Stimulated activated CD4-positive, alpha-beta T cell treated with anti-CD3 and anti-CD28 coated beads, Interleukin-4, amount 100 ng/mL, for 1 hour (primary cell): Measurements from ENCODE around the gene CDKAL1.
"Not testable (repeated sequence)": the region's sequence is repeated elsewhere in the genome, so short reads cannot be mapped to it uniquely, and the experiment has no call there.

ENCODE experiments used
- DNase-seq: peaks from one replicate; pipeline ENCODE4 v3.0.0-alpha.2; 2020

Gene CDKAL1

GRCh38 chr6:21092231-21092772 lies 558.0 kb downstream of the CDKAL1 start:
- not testable (repeated sequence) for DNase-seq

DNA sequence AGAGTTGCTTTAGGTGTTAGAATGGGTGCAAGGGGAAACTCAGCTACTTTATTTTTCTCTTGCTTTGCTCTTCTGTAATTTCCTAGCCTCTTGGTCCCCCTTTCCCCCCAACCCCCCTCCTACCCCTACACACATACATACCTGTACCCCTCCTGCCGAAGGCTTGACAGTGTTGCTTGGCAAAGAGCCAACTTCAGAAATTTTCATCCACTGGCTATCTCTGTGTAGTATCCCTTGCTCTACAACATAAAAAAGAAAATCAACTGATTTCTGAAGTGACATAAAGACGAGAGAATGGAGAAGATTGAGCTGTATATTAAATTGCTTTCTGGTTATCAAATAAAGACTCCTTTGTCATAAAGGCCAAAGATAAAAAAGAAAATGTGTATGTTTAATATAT lies 561.2 kb downstream of the CDKAL1 start:
- no peak for DNase-seq

- DNase-seq, result no peak
Observed at GRCh38 chr6:21098134-21098533, 563.9 kb downstream of the CDKAL1 start.

GRCh38 chr6:21098744-21099143 lies 564.5 kb downstream of the CDKAL1 start:
- DNase-seq, result no peak

DNA sequence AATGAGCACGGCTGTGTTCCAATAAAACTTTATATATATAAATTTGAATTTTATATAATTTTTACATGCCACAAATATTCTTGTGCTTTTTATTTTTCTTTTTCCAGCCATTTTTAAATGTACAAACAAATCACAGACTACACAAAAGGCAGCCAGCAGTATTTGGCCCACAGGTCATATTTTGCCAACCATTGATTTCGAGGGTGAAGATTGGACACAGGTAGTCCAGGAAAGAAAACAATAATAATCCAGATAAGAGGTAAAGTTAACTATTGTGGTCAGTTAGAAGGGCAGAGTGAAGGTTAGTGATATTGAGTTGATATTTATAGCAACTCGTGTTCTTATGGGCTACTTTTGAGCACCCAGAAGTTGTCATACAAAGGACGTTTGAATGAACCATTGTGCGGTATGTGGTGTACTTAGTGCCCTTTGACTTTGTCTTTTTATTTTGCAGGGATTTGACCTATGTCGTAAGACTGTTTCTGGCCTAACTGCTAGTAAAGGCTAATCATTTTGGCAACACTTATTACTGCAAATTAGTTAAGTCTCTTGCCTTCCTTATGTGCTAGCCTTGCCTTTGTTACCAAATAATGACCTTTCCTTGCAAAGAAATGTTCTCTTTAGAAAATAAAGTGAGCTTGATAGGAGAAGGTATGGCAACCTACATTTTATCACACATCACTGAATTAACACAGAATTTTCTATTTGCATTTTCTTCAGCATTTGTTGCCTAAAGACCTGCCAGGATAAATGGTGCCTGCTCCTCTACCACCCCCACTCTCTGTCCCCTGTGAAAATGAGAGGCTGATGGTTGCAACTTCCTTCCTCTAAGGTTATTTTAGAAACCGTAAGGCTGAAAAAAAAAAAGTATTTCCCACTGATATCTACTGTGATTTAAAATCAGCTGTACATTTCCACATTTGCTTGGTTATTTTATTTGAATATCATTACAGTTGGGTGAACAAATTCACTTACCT lies 565.4 kb downstream of the CDKAL1 start:
- no peak for DNase-seq

- no peak for DNase-seq
Observed at GRCh38 chr6:21100991-21101390, 566.7 kb downstream of the CDKAL1 start.

GRCh38 chr6:21101694-21102093 lies 567.4 kb downstream of the CDKAL1 start:
- DNase-seq, result no peak

GRCh38 chr6:21102201-21102600 lies 567.9 kb downstream of the CDKAL1 start:
- no peak for DNase-seq

DNA sequence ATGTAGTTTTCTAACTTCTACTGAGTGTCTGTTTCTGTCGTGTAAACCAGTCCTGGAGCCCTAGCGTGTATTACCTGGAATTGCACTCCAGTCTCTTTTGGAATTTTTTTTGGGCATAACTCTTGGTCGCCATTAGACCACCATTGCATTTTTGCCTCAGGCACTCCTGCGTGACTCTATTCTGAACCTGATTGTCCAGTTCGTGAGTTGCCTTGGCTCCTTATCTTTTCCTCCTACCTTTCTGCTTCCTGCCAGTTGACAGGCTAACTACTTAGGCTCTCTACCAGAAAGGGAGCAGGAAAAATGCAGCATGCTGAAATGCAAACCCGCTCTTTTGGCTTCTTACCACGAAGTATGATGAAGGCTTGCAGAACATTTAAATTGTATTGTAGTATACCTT lies 568.4 kb downstream of the CDKAL1 start:
- no peak for DNase-seq

DNA sequence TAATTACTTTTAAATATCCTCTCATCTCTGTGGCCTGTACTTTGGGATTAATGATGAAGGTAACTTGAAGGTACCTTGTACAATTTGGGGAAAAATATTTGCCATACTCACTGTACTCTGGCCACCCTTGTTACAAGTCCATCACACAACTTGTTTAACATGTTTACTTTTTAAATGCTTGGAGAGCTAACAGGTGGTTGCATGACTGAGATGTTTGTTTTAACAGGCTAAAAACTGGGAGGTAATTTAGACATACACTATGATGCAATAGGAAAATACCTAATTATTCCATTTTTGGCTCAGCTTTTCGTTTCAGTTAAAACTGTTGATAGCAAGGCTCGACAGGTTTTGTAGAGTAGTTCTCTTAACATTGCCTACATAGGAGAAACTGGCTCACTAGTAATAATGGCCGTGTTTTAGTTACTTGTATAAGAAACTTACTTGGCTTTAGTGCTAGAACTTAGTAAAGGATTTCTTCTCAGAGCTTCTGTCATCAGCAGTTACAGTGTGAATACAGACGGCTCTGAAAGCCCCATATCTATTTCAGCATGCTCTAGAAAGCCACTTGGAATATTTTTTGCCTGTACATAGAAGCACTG lies 569.5 kb downstream of the CDKAL1 start:
- DNase-seq, result no peak

DNA sequence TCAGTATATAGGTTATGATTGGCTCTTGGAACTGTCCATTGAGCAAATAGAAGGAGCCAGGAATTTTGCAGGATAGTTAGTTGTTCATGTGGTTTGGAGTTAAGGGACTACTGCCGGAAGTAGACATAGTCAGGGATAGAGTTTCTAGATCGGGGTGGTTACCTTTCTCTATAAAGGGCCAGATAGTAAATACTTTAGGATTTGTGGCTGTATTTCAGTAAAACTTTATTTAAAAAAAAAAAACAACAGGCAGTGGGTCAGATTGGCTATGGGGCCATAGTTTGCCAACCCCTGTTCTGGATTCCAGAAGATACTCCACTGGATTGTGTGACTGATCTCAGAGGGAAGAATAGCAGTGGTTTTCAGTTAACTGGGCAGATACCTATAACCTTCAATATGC lies 570.0 kb downstream of the CDKAL1 start:
- DNase-seq, result no peak

- no peak for DNase-seq
Observed at GRCh38 chr6:21107796-21108195, 573.5 kb downstream of the CDKAL1 start.

DNA sequence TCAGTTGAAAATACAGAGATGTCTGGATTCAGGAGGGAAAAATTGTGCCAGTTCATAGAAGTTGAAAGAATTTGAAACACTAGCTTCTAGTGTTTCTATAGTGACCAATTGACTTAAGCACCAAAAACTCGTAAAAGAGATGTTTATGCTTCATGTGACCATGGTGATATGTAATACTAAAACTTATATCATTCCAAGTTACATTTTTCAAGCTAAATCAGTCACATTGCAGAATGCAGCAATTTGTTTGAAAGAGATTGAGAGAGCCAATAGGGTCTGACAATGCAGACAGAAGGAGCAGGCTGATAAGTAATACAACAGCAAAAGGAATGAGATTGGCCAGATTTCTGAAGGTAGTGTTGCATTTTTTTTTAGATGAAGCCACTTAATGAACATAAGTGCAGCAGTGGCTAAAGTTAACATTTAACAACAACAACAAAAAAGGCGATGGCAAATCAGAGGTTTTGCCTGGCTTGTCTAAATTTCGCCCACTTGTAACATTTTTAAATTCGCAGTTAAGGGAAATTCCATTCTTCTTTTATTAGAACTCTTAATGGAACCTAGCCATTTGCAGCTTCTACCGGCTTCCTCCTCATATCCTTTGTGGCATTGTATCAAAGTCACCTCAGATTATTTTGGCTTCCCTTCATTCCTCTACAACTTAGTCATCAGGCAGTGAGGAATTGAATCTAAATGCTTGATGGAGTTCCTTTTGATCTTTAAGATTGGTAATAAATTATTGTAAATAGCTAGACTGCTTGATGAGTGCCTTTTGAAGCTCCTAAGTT lies 575.3 kb downstream of the CDKAL1 start:
- no peak for DNase-seq

DNA sequence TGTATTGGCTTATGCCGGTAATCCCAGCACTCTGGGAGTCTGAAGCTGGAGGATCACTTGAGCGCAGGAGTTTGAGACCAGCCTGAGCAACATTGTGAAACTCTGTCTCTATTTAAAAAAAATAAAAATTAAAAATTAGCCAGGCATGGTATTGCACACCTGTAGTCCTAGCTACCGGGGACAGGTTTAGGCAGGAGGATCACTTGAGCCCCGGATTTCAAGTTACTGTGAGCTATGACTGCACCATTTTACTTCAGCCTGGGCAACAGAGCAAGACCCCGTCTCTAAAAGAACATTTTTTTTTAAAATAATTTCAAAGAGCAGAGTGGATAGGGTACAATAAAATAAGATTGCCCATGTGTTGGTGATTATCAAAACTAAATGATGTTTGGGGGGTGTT lies 576.4 kb downstream of the CDKAL1 start:
- no peak for DNase-seq

DNA sequence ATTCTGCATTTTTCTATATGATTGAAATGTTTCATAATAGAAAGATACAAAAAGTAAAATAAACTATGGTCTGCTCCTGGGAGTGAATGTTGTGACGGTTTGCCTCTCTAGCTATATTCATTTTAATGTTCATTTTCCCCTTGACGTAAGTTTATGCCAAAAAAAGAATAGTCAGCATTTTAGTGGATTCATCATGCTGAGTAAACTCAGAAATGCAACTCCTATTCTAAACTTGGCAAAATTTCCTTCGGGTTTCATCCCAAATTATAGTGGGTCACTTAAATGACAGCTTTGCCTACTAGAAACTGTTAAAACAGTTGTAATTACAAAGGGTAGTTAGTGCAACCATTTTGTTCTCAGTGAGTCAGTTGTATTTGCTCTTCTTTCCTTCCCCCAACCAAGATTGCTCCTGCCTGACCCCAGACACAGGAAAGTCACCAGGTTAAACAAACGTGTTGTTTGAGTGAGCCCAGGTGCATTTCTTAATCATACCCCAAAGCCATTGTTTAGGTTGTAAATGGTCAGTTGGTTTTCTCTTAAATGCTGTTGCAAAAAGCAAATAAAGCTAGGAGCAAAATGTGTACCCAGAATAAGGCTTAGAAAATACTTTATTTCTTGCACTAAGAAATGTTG lies 577.0 kb downstream of the CDKAL1 start:
- DNase-seq, result no peak

- no peak for DNase-seq
Observed at GRCh38 chr6:21115111-21115510, 580.9 kb downstream of the CDKAL1 start.

DNA sequence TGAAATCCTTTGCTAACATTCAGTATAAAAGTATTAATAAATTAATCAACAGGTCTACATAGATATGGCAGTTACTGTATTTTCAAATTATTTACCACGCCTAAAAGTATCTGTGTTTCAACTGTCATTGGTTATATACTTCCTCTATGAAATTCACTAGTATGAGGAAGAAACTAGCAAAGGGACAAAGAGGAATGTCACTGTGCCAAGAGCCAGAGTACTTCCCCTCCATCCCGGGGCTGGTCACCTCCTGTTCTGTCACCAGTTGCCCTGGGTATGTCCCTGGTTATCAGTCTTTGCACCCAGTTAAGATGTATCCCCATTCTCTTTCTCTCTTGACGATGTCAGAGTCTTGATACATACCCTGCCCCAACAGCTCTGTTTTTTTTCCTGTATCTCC lies 582.5 kb downstream of the CDKAL1 start:
- no peak for DNase-seq

DNA sequence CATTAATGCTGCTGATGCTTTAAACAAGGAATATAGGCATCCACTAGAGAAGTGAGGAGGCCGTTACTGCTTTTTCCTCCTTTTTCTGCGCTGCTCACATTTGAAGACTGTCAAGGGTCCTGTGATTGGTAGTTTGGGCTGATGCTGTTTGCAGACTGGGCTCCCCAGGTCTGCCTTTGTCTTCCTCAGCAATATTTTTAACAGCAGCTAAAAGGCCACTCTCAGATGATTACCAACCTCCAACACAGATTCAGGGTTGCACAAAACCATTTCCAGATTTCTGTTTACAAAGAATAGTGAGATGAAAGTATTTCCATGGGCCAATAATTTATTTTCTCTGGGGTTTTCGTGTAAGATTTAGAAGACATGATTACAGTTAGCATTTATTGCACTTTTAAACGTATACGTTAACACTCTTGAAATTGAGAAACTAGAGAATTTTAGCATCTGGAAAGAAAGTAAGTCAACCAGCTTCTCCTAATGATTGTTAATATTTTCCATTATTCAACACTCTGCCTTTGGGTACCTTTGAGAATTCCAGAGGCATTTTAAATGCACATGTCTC lies 584.0 kb downstream of the CDKAL1 start:
- DNase-seq, result no peak

- DNase-seq, result no peak
Observed at GRCh38 chr6:21121636-21122136, 587.4 kb downstream of the CDKAL1 start.

- no peak for DNase-seq
Observed at GRCh38 chr6:21123507-21124436, 589.5 kb downstream of the CDKAL1 start.

DNA sequence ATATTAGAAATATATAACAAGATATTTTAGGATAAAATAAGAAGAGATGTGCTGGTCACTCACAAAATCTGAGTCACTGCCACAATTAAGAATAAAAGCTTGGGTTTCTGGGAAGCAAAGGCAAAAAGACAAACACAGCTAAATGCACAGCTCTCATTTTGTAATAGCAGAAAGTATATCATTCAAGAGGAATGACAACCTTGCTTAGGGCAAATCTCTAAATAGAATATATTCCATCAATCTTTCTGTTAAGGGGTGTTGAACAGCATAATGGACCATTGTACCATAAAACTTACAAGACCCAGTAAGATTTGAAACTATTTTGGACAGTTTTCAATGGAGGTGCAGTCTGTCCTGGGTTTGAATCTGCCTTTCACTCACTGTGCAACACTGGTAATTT lies 594.3 kb downstream of the CDKAL1 start:
- no peak for DNase-seq
